HG02981 (cell line): ENCODE measurements around the gene RGS7.
"Not testable (repeated sequence)": the region's sequence is repeated elsewhere in the genome, so short reads cannot be mapped to it uniquely, and the experiment has no call there.

Experiments used
- ATAC-seq: cut with Tn5 transposase; IDR thresholded peaks from one replicate; pipeline ENCODE4 v1.9.1; 2021; ENCODE audit warnings: mild to moderate bottlenecking, moderate library complexity; ENCODE audit not compliant: unreplicated experiment

The RGS7 gene

DNA sequence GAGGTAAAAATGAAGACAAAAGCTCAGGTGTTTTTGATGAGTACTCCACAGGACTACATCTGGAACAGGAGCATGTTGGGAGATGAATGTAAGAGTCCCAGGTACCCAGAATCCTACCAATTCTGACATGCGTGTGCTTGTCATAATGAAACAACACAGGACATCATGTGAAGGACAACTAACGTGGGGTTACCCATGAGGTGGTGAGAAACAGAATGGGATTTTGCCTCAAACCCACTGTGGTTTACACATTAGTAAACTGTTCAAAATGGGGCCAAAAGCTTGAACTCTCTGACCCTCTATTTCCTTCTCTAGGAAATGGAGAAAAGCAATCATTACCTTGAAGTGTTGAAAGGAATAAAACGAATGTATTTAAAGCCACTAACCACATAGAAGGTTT lies 266.2 kb downstream of the RGS7 start:
- no peak for ATAC-seq

- ATAC-seq = not testable (repeated sequence)
Observed at GRCh38 chr1:241089066-241089465, 267.9 kb downstream of the RGS7 start.

DNA sequence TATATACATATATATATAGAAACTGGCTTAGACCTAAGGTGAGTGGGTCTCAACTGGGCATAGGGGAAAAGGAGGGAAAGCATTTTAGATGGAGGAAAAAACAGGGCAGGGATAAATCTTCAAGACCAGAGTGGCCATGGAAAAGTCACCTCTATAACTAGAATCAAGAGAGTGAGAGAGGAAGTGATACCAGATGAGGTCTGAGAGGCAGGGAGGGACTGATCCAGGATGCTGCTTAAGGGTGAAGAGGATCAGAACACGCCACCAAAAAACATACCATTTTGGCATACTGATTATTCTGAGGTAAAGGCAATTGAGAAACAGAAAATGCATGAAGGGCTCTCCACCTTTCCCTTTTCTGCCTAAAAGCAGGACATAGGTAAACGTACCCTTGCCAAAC lies 268.9 kb downstream of the RGS7 start:
- ATAC-seq = not testable (repeated sequence)

DNA sequence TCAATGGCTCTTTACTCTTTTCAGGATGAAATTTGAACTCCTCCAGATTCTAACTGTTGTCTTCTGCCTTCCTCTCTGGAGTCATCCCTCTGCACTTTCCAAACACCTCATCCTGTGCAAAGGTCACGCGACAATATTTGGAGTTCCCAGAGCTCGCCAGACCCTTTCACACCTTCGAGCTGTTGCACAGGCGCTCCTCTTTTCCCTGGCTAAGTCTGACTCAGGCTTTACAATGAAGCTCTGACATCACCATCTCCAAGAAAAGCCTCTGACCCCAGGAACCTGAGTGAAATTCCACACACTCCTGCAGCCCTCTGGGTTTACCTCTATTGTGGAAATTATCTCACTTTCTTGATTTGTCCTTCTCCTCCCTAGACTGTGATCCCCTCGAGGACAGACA lies 270.3 kb downstream of the RGS7 start:
- ATAC-seq = no peak

- ATAC-seq = no peak
Observed at GRCh38 chr1:241083285-241083684, 273.7 kb downstream of the RGS7 start.

- ATAC-seq = no peak
Observed at GRCh38 chr1:241081473-241081872, 275.5 kb downstream of the RGS7 start.

GRCh38 chr1:241079459-241079858 lies 277.5 kb downstream of the RGS7 start:
- no peak for ATAC-seq

- no peak for ATAC-seq
Observed at GRCh38 chr1:241079047-241079446, 278.0 kb downstream of the RGS7 start.

- ATAC-seq = no peak
Observed at GRCh38 chr1:241077386-241078147, 279.4 kb downstream of the RGS7 start.

DNA sequence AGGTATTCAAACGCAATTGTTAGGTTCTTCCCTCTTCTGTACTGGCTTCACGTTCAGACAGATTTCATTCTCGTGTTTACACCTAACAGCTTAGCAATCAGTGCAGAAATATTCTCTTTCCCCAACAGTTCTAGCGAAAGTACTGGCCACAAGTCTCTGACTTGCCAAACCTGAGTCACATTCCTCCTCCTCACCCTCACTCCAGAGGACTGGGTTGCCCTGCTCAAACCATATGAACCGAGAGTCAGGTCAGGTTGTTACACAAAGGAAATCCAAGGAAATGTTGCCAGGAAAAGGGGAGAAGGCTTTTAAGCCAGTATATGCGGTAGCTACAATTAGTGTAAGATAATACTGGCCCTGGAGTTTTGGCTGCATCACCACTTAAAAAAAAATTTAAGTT lies 282.5 kb downstream of the RGS7 start:
- ATAC-seq = no peak

DNA sequence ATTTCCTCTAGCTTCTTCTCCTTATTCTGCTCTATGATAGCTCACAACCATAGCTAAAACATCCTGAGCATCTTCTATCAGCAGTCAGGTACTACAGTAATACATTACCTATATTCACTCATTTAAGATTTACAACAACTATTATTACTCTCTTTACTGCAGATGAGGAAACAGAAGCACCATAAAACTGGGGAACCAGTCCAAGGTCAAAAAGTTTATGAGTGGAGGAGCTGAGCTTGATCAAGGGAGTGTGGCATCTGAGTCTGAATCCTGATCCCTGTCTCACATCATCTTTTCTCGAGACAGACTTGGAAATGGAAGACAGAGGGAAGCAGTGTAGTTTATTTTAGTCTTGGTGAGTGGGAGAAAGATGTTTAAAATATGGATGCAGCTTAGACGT lies 288.6 kb downstream of the RGS7 start:
- no peak for ATAC-seq

DNA sequence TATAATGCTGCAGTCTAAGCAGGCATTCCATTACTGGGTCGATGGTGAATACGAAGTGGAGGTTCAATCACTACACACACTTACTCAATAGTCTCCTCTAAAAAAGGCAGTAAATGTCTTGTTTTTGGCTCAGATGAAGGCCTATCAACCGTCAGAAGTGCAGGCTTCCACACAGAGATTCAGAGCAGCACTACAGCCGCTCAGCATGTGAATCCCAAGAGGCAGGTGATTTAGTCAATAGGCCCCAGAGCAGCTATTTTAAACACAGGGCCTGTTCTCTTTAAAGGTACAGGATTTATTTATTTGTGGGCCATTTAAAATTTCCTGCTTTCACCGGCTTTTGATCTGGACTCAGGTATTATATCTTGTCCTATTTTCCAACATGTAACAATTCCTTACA lies 293.7 kb downstream of the RGS7 start:
- no peak for ATAC-seq

DNA sequence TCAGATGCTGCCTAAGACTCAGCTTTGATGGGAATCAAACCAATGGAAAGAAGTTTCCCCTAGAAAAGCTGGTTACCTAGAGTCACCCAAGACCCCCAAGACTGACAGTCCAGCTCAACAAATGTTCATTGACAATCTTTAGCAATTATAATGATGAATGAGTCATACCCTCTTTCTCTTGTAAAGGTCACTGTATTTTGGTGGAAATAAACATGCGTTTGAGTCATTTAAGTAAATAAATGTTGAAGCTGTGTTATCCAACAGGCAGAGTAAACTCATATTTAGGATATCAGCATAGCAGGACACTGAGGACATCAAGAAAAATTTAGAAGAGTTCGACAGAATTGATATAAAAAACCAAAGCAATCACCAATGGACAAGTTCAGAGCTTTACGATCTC lies 295.9 kb downstream of the RGS7 start:
- no peak for ATAC-seq

DNA sequence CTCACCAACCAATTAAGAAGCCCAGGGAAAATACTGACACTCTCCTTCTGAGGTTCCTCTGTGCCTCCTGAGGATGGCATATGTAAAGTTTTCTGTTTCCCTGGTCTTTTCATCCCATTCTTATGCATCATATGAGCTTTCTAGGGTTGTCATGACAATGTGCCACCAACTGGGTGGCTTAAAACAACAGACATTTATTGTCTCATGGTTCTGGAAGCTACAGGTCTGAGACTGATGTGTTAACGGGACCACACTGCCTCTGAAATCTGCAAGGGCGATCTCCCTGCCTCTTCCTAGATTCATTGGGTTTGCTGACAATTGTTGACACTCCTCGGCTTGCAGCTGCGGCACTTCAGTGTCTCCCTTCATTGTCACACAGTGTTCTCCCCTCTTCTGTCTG lies 308.4 kb downstream of the RGS7 start:
- ATAC-seq = no peak

DNA sequence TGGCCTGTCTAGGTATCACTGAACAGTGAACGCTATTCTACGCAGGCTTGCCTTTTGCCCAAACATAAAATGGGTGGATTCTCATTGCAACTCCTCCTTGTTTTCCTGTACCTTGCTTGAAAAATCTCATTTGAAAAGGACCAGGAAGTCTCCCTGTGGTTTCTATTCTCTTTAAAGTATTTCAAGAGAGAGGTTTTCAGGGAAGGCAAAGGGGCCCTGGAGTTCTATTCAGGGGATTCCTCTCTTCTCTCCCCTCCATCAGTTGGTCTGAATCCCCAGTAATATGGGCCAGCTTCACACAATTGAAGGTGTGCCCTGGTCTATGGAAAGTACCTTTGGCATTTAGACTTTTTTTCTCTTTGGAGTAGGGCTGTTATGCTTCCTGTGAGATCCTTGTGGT lies 311.3 kb downstream of the RGS7 start:
- ATAC-seq = no peak

- no peak for ATAC-seq
Observed at GRCh38 chr1:241034203-241034936, 322.6 kb downstream of the RGS7 start.

- ATAC-seq = no peak
Observed at GRCh38 chr1:241024834-241025233, 332.2 kb downstream of the RGS7 start.

DNA sequence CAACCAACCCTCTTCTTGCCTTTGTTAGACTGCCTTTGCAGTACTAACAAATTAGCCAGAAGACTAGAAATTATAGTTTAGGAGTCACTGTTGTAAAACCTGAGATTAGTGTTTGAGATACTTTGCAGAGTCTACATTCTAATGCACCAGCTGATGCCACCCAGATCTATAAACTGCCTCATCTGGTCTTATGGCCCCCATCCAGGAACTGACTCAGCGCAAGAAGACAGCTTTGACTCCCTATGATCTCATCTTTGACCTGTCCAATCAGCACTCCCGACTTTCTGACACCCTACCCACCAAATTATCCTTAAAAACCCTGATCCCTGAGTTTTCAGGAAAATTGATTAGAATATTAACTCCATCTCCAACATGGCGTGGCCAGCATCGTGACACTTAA lies 334.6 kb downstream of the RGS7 start:
- no peak for ATAC-seq

DNA sequence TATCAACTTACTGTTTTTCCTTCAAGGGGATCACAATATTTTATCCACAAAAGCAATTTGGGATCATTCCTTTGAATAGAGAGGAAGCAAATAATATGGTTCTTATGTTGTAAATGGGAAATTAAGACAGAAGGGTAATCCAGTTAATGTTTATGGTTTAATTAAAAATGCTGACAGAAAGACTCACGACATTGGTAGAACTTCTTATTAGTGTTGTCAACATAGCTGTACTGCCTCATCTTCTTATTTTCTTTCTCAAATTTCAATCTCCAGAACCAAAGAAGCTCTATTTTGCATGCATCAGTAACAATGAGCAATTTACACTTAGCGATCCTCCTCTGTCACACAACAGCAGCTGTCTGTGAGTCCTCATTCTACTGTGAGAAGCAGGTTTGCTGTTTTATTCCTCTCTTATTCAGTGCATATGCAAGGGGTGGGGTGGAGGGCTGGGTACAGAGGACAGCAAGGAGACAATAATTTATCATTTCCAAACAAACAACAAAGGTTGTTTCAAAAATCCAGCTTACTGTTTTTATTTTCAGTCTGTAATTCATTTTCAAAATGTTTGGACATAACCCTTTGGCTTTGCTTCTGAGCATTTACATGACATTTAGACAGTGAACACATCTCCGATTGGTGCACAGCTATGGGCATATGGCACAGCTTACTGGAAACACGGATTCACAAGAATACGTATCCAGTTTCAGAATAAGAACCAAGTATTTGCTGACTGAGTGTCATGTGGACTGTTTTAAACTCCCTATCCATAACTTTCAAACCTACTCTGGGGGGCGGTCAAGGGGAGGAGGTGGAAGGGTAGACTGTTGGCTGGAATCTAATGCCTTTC lies 335.9 kb downstream of the RGS7 start:
- ATAC-seq = no peak

DNA sequence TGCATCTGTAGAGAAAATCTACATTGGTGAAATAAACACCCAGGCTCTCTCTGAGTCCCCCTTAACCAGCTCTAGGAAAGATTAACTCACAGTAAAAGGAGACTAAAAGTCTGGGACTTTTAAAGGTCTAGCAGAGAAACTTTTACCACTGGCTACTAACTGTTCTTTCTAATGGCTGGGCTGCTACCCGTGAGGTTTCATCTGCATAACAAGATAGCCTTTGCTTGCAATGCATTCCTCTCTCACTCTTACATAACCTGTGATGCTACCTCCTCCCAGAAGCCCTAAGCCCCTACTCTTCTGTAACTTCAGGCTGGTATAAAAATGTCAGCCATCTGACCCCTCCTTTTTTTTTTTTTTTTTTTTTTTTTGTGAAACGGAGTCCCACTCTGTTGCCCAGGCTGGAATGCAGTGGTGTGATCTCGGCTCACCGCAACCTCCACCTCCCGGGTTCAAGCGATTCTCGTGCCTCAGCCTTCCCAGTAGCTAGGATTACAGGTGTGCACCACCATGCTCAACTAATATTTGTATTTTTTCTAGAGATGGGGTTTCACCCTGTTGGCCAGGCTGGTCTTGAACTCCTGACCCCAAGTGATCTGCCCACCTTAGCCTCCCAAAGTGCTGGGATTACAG lies 344.2 kb downstream of the RGS7 start:
- ATAC-seq = no peak

DNA sequence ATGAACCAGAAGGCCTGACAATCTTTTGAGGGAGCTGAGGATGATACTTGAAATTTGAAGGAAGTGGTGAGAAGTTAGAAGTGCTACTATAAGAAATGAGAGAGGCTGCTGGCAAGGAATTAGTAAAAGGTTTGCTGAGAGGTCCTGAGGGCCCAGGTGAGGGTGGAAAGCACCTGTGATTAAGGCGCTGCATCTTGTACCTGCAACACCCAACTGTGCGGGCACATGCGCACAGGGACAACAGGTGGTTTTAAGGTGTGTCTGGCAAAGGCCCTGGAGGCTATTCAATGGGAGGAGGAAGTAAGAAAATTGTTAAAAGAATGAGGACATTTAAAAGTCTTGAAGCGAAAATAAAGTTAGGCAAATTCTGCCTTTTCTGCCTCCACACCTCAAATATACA lies 349.3 kb downstream of the RGS7 start:
- ATAC-seq = no peak
